GM21825 (cell line): ENCODE measurements around the gene TLR8.
"Not testable (repeated sequence)": the region's sequence is repeated elsewhere in the genome, so short reads cannot be mapped to it uniquely, and the experiment has no call there.

ENCODE experiments used
- ATAC-seq: cut with Tn5 transposase; IDR thresholded peaks from one replicate; pipeline ENCODE4 v1.9.1; 2021; ENCODE audit warnings: mild to moderate bottlenecking, moderate library complexity; ENCODE audit not compliant: unreplicated experiment

TLR8 gene

DNA sequence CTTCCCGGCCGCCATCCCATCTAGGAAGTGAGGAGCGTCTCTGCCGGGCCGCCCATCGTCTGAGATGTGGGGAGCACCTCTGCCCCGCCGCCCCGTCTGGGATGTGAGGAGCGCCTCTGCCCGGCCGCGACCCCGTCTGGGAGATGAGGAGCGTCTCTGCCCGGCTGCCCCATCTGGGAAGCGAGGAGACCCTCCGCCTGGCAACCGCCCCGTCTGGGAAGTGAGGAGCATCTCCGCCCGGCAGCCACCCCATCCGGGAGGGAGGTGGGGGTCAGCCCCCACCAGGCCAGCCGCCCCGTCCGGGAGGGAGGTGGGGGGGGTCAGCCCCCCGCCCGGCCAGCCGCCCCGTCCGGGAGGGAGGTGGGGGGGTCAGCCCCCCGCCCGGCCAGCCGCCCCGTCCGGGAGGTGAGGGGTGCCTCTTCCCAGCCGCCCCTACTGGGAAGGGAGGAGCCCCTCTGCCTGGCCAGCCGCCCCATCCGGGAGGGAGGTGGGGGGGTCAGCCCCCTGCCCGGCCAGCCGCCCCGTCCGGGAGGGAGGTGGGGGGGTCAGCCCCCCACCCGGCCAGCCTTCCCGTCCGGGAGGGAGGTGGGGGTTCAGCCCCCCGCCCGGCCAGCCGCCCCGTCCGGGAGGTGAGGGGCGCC, 56.9 kb downstream of the TLR8 start:
- not testable (repeated sequence) for ATAC-seq

DNA sequence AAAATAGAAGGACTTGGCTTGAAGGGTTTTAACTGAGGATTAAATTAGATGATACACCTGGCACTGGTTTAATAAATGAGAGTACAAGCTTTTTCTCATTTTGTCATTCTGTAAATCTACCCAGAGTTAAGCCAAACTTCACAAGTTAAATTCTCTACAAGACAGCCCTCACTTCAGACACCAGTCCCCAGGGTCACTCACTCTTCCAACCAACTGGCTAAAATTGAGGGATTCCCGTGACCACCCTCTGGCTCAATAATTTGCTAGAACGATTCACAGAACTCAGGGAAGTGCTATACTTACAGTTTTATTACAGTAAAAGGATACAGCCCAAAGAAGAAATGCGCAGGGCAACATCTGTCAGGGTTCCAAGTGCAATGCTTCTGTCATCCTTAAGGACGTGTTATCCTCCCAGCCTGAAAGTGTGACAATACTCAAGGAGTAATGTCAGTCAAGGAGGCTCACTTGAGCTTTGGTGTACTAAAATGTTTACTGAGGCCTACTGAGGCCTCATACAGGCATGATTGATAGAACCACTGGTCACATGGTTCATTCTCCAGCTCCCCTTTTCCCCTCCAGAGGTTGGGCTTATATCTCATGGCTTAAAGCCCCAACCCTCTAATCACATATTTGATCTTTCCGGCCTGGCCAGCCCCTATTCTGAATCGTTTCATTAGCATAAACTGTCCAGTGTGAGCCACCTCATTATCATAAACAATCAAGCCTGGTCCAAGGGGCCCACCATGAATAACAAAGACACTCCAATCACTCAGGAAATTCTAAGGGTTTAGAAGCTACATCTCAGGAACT, 58.9 kb downstream of the TLR8 start:
- ATAC-seq = no peak

DNA sequence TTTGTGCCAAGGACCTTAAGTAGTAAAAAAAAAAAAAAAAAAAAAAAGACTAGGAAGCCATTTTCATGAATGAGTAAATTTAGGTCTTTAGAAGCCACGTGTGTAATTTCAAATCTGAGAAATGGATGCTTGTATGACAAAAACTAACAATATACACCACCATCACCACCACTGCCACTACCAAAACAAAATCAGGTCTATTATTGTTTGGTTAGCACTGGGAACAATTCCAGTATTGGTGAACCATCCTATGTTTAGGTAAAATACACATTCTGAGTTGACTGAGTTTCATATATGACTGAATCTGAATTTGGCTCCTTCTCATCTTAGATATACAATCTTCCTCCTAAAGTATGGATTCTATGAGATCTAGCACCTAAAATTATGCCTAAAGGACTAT, 59.7 kb downstream of the TLR8 start:
- ATAC-seq = no peak

DNA sequence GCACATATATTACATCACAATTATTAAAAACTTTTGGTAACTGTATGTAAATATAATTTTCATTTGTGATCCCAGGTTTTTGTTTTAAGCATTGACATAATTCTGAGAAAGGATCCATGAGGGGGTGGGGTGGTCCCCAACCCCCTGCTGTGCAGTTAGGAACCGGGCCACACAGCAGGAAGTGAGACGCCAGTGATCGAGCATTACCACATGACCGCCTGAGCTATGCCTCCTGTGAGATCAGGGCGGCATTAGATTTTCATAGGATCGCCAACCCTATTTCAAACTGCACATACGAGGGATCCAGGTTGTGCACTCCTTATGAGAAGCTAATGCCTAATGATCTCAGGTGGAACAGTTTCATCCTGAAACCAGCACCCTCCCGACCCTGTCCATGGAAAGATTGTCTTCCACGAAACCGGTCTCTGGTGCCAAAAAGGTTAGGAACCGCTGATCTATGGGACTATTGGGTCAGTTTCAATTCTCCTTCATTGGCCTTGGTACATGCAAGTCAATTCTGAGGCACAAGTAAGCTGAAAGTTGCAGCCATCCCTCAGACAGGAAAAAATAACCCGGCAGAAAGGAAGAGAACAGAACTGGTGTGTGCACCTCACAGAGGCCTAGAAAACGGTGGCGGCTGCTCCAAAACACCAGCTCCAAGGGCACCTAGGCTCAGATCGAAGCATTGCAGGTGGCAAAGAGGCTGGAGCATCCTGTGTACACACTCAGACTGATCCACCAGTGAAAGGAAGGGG, 61.5 kb downstream of the TLR8 start:
- no peak for ATAC-seq

DNA sequence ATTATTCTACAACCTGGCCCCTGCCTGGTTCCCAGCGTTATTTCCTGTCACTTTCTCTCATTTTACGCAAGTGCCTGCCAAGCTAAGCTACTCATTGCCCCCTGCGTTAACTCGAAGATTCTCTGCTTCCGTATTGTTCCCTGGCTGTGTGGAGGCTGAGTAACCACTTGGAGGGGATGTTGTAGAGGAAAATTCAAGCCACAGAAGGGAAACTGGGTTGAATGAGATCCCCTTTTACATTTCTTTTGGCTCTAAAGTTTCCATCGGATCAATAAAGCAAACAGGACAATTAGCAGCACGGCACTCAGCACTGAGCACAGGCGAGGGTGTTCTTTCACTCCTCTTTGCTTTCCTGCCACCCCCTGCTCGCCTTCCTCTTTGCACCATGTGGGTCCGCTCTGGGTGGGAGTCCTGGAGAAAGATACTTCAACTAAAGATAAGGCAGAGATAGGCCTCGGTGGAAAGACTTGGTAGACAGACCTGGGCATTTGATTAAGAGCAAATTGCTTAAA, 64.3 kb downstream of the TLR8 start:
- no peak for ATAC-seq

- no peak for ATAC-seq
Observed at GRCh38 chrX:12971282-12972003, 65.0 kb downstream of the TLR8 start.

- no peak for ATAC-seq
Observed at GRCh38 chrX:12972243-12972642, 65.8 kb downstream of the TLR8 start.
